IMR-90 (cell line): ENCODE results near the gene KRT10. TPM values are rescaled to one million over a fixed set of nuclear protein-coding genes. Genes with fewer than 3 reads are reported as not detected.
A peak's percentile ranks its signal among the peaks of the same experiment; 100 is the strongest.
"Not testable (repeated sequence)": the region's sequence is repeated elsewhere in the genome, so short reads cannot be mapped to it uniquely, and the experiment has no call there.

Experiments used
- ATAC-seq: fragments of 200-7000 bp; cut with Tn5 transposase; 2 replicates; pipeline ENCODE4 v1.9.1; 2020; ENCODE audit warnings: low read depth, mild to moderate bottlenecking, moderate library complexity
- BruUV-seq: library from RNA; stranded (reverse); fragments of 400-500 nt; replicated peaks from 2 replicates; lab custom pipeline; 2021; lab: Mats Ljungman, UMichigan
- CTCF ChIA-PET: fragments of 300-600 bp; formaldehyde crosslinking; extraction: SDS; loops from one replicate; lab custom pipeline; 2021; ENCODE audit warnings: antibody characterized with exemption; lab: Yijun Ruan, JAX
- POLR2A ChIA-PET: fragments of 300-600 bp; sonication (Branson Sonifier 250); formaldehyde crosslinking; loops from one replicate; lab custom pipeline; 2022; ENCODE audit warnings: antibody characterized with exemption; ENCODE audit not compliant: unreplicated experiment; lab: Charles Lee
- DNase-seq: peaks from one replicate; pipeline ENCODE4 v3.0.0; 2013
- H2AFZ ChIP-seq: replicated peaks from 2 replicates; pipeline ENCODE3; 2013; ENCODE audit warnings: low read length, mild to moderate bottlenecking; ENCODE audit not compliant: poor library complexity
- H2AK5ac ChIP-seq: 2 replicates; pipeline ENCODE4 v1.6.1; 2013; ENCODE audit warnings: low read depth, low read length, inconsistent platforms
- H2AK9ac ChIP-seq: replicated peaks from 2 replicates; pipeline ENCODE3; 2013; ENCODE audit warnings: mild to moderate bottlenecking, low read depth, low read length, moderate library complexity; ENCODE audit not compliant: poor library complexity
- H2BK120ac ChIP-seq: 2 replicates; pipeline ENCODE4 v1.6.1; 2013; ENCODE audit warnings: low read depth, low read length, inconsistent platforms
- H2BK15ac ChIP-seq: 3 replicates; pipeline ENCODE4 v1.6.1; 2013; ENCODE audit warnings: low read depth, low read length, inconsistent platforms
- H2BK20ac ChIP-seq: 2 replicates; pipeline ENCODE4 v1.6.1; 2013; ENCODE audit warnings: low read depth, mild to moderate bottlenecking, inconsistent platforms, low read length, moderate library complexity
- H2BK5ac ChIP-seq: 2 replicates; pipeline ENCODE4 v1.6.1; 2013; ENCODE audit warnings: mild to moderate bottlenecking, low read depth, low read length, inconsistent platforms; ENCODE audit not compliant: poor library complexity, severe bottlenecking
- H3K14ac ChIP-seq: replicated peaks from 2 replicates; pipeline ENCODE4 v1.6.1; 2013; ENCODE audit warnings: low read depth, low read length, inconsistent platforms
- H3K18ac ChIP-seq: 2 replicates; pipeline ENCODE4 v1.6.1; 2013; ENCODE audit warnings: low read depth, low read length, control low read depth
- H3K23ac ChIP-seq: 2 replicates; pipeline ENCODE4 v1.6.1; 2013; ENCODE audit warnings: low read depth, low read length, inconsistent platforms
- H3K27ac ChIP-seq: 2 replicates; pipeline ENCODE4 v1.5.1; 2013; ENCODE audit warnings: mild to moderate bottlenecking, control low read depth, low read length; ENCODE audit not compliant: insufficient read depth
- H3K27me3 ChIP-seq: 2 replicates; pipeline ENCODE4 v1.6.1; 2013; ENCODE audit warnings: low read length; ENCODE audit not compliant: control insufficient read depth, insufficient read depth
- H3K36me3 ChIP-seq: 2 replicates; pipeline ENCODE4 v1.6.1; 2013; ENCODE audit warnings: low read length, mixed read lengths; ENCODE audit not compliant: control insufficient read depth, insufficient read depth
- H3K4ac ChIP-seq: 2 replicates; pipeline ENCODE4 v1.6.1; 2013; ENCODE audit warnings: low read depth, low read length, inconsistent platforms
- H3K4me1 ChIP-seq: 2 replicates; pipeline ENCODE4 v1.6.1; 2013; ENCODE audit warnings: low read length, mixed read lengths; ENCODE audit not compliant: control insufficient read depth, insufficient read depth
- H3K4me2 ChIP-seq: 2 replicates; pipeline ENCODE4 v1.6.1; 2013; ENCODE audit warnings: low read depth, mild to moderate bottlenecking, control low read depth, low read length, moderate library complexity
- H3K4me3 ChIP-seq: 2 replicates; pipeline ENCODE4 v1.5.1; 2013; ENCODE audit warnings: low read depth, mild to moderate bottlenecking, control low read depth, low read length, moderate library complexity; ENCODE audit not compliant: insufficient read depth
- H3K56ac ChIP-seq: 2 replicates; pipeline ENCODE4 v1.6.1; 2013; ENCODE audit warnings: low read length, inconsistent platforms; ENCODE audit not compliant: insufficient read depth; ENCODE audit errors: extremely low read depth
- H3K79me1 ChIP-seq, 2 experiments: 2 replicates each; pipeline ENCODE4 v1.6.1; 2013; ENCODE audit warnings: low read length in 2 of 2, inconsistent platforms in 1 of 2, low read depth in 1 of 2
- H3K9ac ChIP-seq: 2 replicates; pipeline ENCODE4 v1.6.1; 2013; ENCODE audit warnings: low read depth, low read length, control low read depth
- H3K9me1 ChIP-seq: 2 replicates; pipeline ENCODE4 v1.6.1; 2013; ENCODE audit warnings: low read length, inconsistent platforms; ENCODE audit not compliant: insufficient read depth
- H3K9me3 ChIP-seq: 2 replicates; pipeline ENCODE4 v1.6.1; 2013; ENCODE audit warnings: low read length; ENCODE audit not compliant: control insufficient read depth, insufficient read depth
- H4K20me1 ChIP-seq: 2 replicates; pipeline ENCODE4 v1.6.1; 2013; ENCODE audit warnings: low read length, inconsistent platforms; ENCODE audit not compliant: insufficient read depth
- H4K5ac ChIP-seq: 2 replicates; pipeline ENCODE4 v1.6.1; 2013; ENCODE audit warnings: mild to moderate bottlenecking, low read depth, low read length, control low read depth
- H4K8ac ChIP-seq, 2 experiments: 2 replicates each; pipeline ENCODE4 v1.6.1; 2013; ENCODE audit warnings: low read depth in 2 of 2, low read length in 2 of 2, control low read depth in 1 of 2, inconsistent platforms in 1 of 2
- H4K91ac ChIP-seq: 2 replicates; pipeline ENCODE4 v1.6.1; 2013; ENCODE audit warnings: low read depth, low read length, inconsistent platforms; ENCODE audit not compliant: insufficient read depth
- WGBS, 2 experiments: methylation state at CpG; one replicate each; pipeline versions ENCODE4 v1.1.5 to v1.1.7; 2013; ENCODE audit warnings: missing lambda C conversion rate in 2 of 2; ENCODE audit not compliant: insufficient read length in 1 of 2; ENCODE audit errors: extremely low coverage in 2 of 2; 5-methylcytosine and 5-hydroxymethylcytosine counted together
- dilution Hi-C: fragments of 300-500 bp; cut with HindIII; formaldehyde crosslinking; loops from one replicate; pipeline ENCODE4 v1.14.3; 2018; ENCODE audit warnings: low sequenced_read_pairs; ENCODE audit not compliant: unreplicated experiment
- in situ Hi-C: fragments of 300-500 bp; cut with MboI; formaldehyde crosslinking; loops from 3 replicates; pipeline ENCODE4 v1.14.3; 2019; ENCODE audit warnings: low sequenced_read_pairs, inconsistent platforms, mixed read lengths
- intact Hi-C: fragments of 100-400 bp; cut with micrococcal nuclease; formaldehyde crosslinking; loops from 2 replicates; pipeline ENCODE4 v1.10.0; 2022
- polyA plus RNA-seq, 3 experiments: library from polyadenylated mRNA; depleted of rRNA; stranded (reverse); fragments of >200 nt; gene quantifications; 2 replicates each; pipeline ENCODE4 v1.2.3, GENCODE V29; 2012; ENCODE audit warnings: low replicate concordance in 1 of 3
- total RNA-seq: library from RNA; depleted of rRNA; stranded (reverse); fragments of >200 nt; gene quantifications from 2 replicates; pipeline ENCODE4 v1.2.3, GENCODE V29; 2012

Gene KRT10
- total and polyA plus RNA-seq, 2 of the 4 experiments (the other 2 are of a cell fraction), result 0.18 to 18.3 TPM

- H3K9me1 ChIP-seq, H4K8ac ChIP-seq, intact Hi-C loops, H3K4me2 ChIP-seq, ATAC-seq, dilution Hi-C loops, H2BK5ac ChIP-seq, H3K79me1 ChIP-seq, H3K9ac ChIP-seq, H2AK9ac ChIP-seq, H3K9me3 ChIP-seq, H2BK120ac ChIP-seq, H3K23ac ChIP-seq, POLR2A ChIA-PET, H4K20me1 ChIP-seq, H3K56ac ChIP-seq, H3K36me3 ChIP-seq, H3K4me3 ChIP-seq, H3K4me1 ChIP-seq, H3K18ac ChIP-seq, H2AFZ ChIP-seq, DNase-seq, H3K27me3 ChIP-seq, H4K91ac ChIP-seq, BruUV-seq, H3K27ac ChIP-seq, H2BK20ac ChIP-seq, H2BK15ac ChIP-seq, H4K5ac ChIP-seq, H3K4ac ChIP-seq, H3K14ac ChIP-seq: not testable (repeated sequence)
- peak overlapping the region; percentile 39; the same call in 1 of the 2 replicates for H2AK5ac ChIP-seq
- WGBS, 2 experiments, result no CpG with 5 or more reads among the region's 2 CpGs
- CTCF ChIA-PET, result interaction anchor here (1.5 kb wide), 1 partner anchor 790 kb away, joined by 4 read pairs; no protein-coding TSS in a partner anchor
- in situ Hi-C loops, result loop anchor here (5.0 kb wide), 2 partner anchors 44 to 804 kb away; no protein-coding TSS in a partner anchor
Measured at GRCh38 chr17:40858667-40859066, 36.3 kb upstream of the KRT10 start.
